ENCODE results near the gene GPC4. TPM values are rescaled to one million over a fixed set of nuclear protein-coding genes. Genes with fewer than 3 reads are reported as not detected.

The GPC4 gene
- polyA plus RNA-seq, 4 donors: 1.3 to 15.3 (median 6.1) TPM

DNA sequence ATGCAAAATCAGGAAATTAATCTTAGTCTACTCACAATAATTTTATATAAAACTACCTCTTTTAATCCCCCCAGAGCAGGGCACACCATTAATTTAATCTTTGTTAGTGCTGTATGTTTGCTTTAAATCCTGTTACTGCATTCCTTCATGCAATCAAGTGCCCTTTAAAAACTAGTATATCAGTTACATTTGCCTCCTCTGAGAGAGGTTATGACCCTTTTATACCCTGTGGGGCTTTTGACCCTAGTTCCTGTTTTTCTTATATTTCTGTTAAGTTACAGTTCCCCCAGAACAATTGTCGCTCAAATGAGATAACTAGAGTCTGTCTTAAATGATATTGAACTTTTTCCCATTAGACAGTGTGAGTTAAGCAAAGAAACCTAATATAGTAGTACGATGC, 46.2 kb downstream of the GPC4 start:
- no peak for FAIRE-seq
- 77 to 82% (median 81%) methylated on average over 2 of the region's 2 CpGs for WGBS, 3 donors

DNA sequence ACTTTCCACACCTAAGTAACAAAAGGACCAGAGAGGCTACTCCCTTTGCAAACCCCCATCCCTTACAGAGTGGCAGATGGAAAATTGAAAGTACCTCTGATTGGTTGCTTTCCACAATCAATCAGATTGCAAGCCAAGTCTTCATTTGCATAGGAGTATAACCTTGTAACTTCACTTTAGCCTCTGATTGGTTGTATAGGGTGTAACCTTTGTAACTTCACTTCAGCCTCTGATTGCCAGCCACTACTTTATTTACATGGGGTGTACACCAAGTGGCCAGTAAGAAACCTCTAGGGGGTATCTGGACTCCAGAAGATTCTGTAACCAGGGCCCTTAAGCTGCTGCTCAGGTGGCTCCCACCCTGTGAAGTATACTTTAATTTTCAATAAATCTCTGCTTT, 48.6 kb downstream of the GPC4 start:
- FAIRE-seq: no peak
- no peak overlapping the region for H3K4me3 ChIP-seq (ENCODE audit: low read depth in 1 of 3, low read length in 3 of 3)

More for the DNA sequence above, 46.2 kb downstream of the GPC4 start:
- Histone ChIP-seq H3K4me3 (ENCODE audit: low read depth in 1 of 3, low read length in 3 of 3) (no peak overlapping the region), H3K36me3 (ENCODE audit: control insufficient read depth in 3 of 3, insufficient read depth in 2 of 3, low read depth in 1 of 3, low read length in 3 of 3) (no peaks in the 10 kb centered on the region), H3K27me3 (ENCODE audit: control insufficient read depth in 3 of 3, insufficient read depth in 3 of 3, low read length in 3 of 3) (no peaks in the 10 kb centered on the region), H3K27ac (ENCODE audit: low read depth in 1 of 3, low read length in 2 of 3) (no peak overlapping the region), H3K4me1 (ENCODE audit: control insufficient read depth in 3 of 3, insufficient read depth in 2 of 3, low read depth in 1 of 3, low read length in 2 of 3) (peaks cover 0 to 3% (median 0%) of the 10 kb centered on the region in 3 donors), H3K9me3 (ENCODE audit: control insufficient read depth in 2 of 2, insufficient read depth in 1 of 2, low read depth in 1 of 2, low read length in 1 of 2) (no peaks in the 10 kb centered on the region)
- no peak for DNase-seq

DNA sequence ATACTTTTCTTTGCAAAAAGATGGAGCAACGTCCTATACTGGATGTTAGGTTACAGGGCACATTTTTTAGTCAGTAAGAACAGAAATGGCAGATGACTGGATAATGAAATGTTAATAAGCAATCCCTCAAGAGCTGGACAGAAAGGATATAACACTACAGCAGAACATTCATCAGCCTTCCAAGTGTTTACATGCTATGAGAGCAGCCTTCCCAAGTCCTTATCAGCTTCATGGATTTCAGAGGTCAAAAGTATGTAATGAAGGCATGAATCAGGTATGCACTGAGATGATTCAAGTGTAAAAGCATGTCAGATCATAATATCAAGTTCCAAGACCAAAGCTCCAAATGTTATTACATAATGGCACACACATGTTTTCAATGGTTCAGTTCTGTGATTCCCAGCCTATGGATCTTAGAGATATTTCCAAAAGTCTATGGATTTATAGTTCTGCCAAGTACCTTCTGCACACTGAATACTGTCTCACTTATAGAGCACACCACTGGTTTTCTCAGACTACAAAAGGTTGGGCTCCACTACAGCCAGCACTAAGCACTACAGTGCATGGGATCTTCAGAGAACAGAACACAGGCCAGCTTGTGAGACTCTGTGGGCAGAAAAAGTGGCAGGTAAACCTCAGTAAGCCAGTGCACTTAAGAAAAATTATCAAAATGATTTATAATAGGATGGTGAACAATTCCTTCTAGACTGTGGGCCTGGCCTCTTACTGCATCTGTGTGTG, 49.2 kb downstream of the GPC4 start:
- DNase-seq (peak in 1 of 2 donors; percentile 58), FAIRE-seq (peak; percentile 67)
- WGBS, 3 donors: 5 to 23% (median 15%) methylated on average over 1 of the region's 1 CpG
- H3K36me3 ChIP-seq (ENCODE audit: control insufficient read depth in 3 of 3, insufficient read depth in 2 of 3, low read depth in 1 of 3, low read length in 3 of 3): no peaks in the 10 kb centered on the region
- H3K9me3 ChIP-seq (ENCODE audit: control insufficient read depth in 2 of 2, insufficient read depth in 1 of 2, low read depth in 1 of 2, low read length in 1 of 2): no peaks in the 10 kb centered on the region
- H3K4me3 ChIP-seq (ENCODE audit: low read depth in 1 of 3, low read length in 3 of 3): no peak overlapping the region
- H3K27me3 ChIP-seq (ENCODE audit: control insufficient read depth in 3 of 3, insufficient read depth in 3 of 3, low read length in 3 of 3): no peaks in the 10 kb centered on the region
- no peaks in the 10 kb centered on the region for H3K4me1 ChIP-seq (ENCODE audit: control insufficient read depth in 3 of 3, insufficient read depth in 2 of 3, low read depth in 1 of 3, low read length in 2 of 3)
- no peak overlapping the region for H3K27ac ChIP-seq (ENCODE audit: low read depth in 1 of 3, low read length in 2 of 3)

More for the DNA sequence above, 48.6 kb downstream of the GPC4 start:
- no peaks in the 10 kb centered on the region for H3K4me1 ChIP-seq (ENCODE audit: control insufficient read depth in 3 of 3, insufficient read depth in 2 of 3, low read depth in 1 of 3, low read length in 2 of 3)
- no peaks in the 10 kb centered on the region for H3K27me3 ChIP-seq (ENCODE audit: control insufficient read depth in 3 of 3, insufficient read depth in 3 of 3, low read length in 3 of 3)
- H3K36me3 ChIP-seq (ENCODE audit: control insufficient read depth in 3 of 3, insufficient read depth in 2 of 3, low read depth in 1 of 3, low read length in 3 of 3): no peaks in the 10 kb centered on the region
- H3K27ac ChIP-seq (ENCODE audit: low read depth in 1 of 3, low read length in 2 of 3): no peak overlapping the region
- DNase-seq: peak in 1 of 2 donors; percentile 40
- H3K9me3 ChIP-seq (ENCODE audit: control insufficient read depth in 2 of 2, insufficient read depth in 1 of 2, low read depth in 1 of 2, low read length in 1 of 2): no peaks in the 10 kb centered on the region

DNA sequence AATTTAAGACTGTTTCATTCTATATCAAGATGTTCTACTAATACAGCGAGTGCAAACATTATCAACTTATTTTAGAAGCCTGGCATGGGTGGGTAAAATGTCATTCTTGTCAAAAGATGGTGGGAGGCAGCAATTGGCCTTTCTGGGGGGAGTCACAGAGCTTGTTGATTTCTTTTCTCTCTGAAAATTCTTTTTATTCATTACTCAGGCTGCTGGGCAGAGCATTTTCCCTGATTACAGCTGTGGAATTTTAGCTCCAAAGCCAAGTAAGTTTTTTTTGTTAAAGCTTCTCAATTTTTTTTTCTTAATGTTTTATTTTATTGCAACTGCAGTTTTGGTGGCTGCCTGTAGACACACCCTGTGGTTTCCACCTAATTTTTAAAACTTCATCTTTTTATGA, 50.4 kb downstream of the GPC4 start:
- no peaks in the 10 kb centered on the region for H3K36me3 ChIP-seq (ENCODE audit: control insufficient read depth in 3 of 3, insufficient read depth in 2 of 3, low read depth in 1 of 3, low read length in 3 of 3)
- FAIRE-seq (no peak), DNase-seq (no peak)
- WGBS, 3 donors: 45 to 96% (median 71%) methylated on average over 1 of the region's 1 CpG
- H3K27ac ChIP-seq (ENCODE audit: low read depth in 1 of 3, low read length in 2 of 3): no peak overlapping the region
- H3K4me1 ChIP-seq (ENCODE audit: control insufficient read depth in 3 of 3, insufficient read depth in 2 of 3, low read depth in 1 of 3, low read length in 2 of 3): no peaks in the 10 kb centered on the region
- H3K27me3 ChIP-seq (ENCODE audit: control insufficient read depth in 3 of 3, insufficient read depth in 3 of 3, low read length in 3 of 3): no peaks in the 10 kb centered on the region
- H3K4me3 ChIP-seq (ENCODE audit: low read depth in 1 of 3, low read length in 3 of 3): no peak overlapping the region
- no peaks in the 10 kb centered on the region for H3K9me3 ChIP-seq (ENCODE audit: control insufficient read depth in 2 of 2, insufficient read depth in 1 of 2, low read depth in 1 of 2, low read length in 1 of 2)

DNA sequence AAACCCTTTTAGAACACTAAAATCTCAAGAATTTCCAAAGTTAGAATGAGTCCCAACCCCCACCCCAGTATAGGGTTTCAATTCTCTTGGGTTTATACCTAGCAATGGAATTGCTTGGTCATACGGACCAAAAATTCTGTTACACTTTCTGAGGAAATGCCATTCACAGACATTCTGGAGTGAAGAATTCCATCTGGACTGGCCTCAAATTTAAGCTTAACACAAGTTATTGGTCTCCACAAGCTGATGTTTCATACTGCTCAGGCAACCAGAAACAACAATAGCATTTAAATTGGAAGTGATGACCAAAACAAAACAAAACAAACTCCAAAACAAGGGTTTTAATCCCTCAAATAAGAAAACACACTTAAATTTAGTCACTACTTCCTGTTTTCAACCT, 51.1 kb downstream of the GPC4 start:
- Histone ChIP-seq H3K9me3 (ENCODE audit: control insufficient read depth in 2 of 2, insufficient read depth in 1 of 2, low read depth in 1 of 2, low read length in 1 of 2) (no peaks in the 10 kb centered on the region), H3K36me3 (ENCODE audit: control insufficient read depth in 3 of 3, insufficient read depth in 2 of 3, low read depth in 1 of 3, low read length in 3 of 3) (no peaks in the 10 kb centered on the region), H3K4me3 (ENCODE audit: low read depth in 1 of 3, low read length in 3 of 3) (no peak overlapping the region), H3K27ac (ENCODE audit: low read depth in 1 of 3, low read length in 2 of 3) (no peak overlapping the region), H3K27me3 (ENCODE audit: control insufficient read depth in 3 of 3, insufficient read depth in 3 of 3, low read length in 3 of 3) (no peaks in the 10 kb centered on the region), H3K4me1 (ENCODE audit: control insufficient read depth in 3 of 3, insufficient read depth in 2 of 3, low read depth in 1 of 3, low read length in 2 of 3) (no peaks in the 10 kb centered on the region)
- FAIRE-seq (peak; percentile 15), DNase-seq (no peak)
- 52 to 94% (median 71%) methylated on average over 1 of the region's 1 CpG for WGBS, 3 donors

DNA sequence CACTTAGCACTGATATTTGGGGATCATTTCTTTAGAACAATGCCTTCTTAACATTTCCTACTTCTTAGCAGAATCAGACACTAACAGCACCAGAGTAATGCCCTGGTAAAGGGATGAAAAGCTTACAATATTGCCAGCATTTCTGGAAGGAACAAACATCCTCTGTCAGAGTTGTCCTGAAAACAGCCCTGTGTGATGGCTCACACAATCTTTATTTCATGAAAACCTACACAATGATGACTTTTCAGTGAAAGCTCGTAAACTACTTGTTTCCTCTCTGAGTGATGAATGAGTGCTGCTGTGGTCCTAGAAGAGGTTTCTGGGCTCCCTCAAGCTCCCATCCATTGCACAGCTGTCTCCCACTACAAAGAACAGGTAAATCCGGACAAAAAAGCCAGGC, 52.8 kb downstream of the GPC4 start:
- no peak for FAIRE-seq
- no peak for DNase-seq
- no peaks in the 10 kb centered on the region for H3K27me3 ChIP-seq (ENCODE audit: control insufficient read depth in 3 of 3, insufficient read depth in 3 of 3, low read length in 3 of 3)
- H3K4me3 ChIP-seq (ENCODE audit: low read depth in 1 of 3, low read length in 3 of 3): no peak overlapping the region
- no peak overlapping the region for H3K27ac ChIP-seq (ENCODE audit: low read depth in 1 of 3, low read length in 2 of 3)
- H3K36me3 ChIP-seq (ENCODE audit: control insufficient read depth in 3 of 3, insufficient read depth in 2 of 3, low read depth in 1 of 3, low read length in 3 of 3): no peaks in the 10 kb centered on the region
- no peaks in the 10 kb centered on the region for H3K9me3 ChIP-seq (ENCODE audit: control insufficient read depth in 2 of 2, insufficient read depth in 1 of 2, low read depth in 1 of 2, low read length in 1 of 2)
- WGBS, 3 donors: 63 to 93% (median 71%) methylated on average over 2 of the region's 2 CpGs
- H3K4me1 ChIP-seq (ENCODE audit: control insufficient read depth in 3 of 3, insufficient read depth in 2 of 3, low read depth in 1 of 3, low read length in 2 of 3): no peaks in the 10 kb centered on the region

DNA sequence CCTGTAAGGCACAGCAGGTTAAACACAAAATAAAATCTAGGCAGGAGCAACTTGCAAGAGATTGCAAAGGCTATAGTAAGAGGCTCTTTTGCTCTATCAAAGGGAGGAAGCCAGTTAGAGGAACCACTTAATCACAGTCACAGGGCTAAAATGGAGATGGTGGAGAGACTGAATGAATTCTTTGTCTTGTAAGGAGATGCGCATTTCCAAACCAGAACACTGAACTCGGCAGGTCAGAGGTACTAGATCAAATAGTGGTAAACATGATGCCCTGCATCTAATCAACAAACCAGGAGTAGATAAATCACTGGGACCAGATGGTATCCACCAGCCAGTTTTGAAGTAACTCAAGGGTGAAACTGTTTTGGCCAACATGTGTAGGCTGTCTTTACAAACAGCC, 55.8 kb downstream of the GPC4 start:
- Histone ChIP-seq H3K4me1 (ENCODE audit: control insufficient read depth in 3 of 3, insufficient read depth in 2 of 3, low read depth in 1 of 3, low read length in 2 of 3) (no peaks in the 10 kb centered on the region), H3K9me3 (ENCODE audit: control insufficient read depth in 2 of 2, insufficient read depth in 1 of 2, low read depth in 1 of 2, low read length in 1 of 2) (no peaks in the 10 kb centered on the region), H3K27ac (ENCODE audit: low read depth in 1 of 3, low read length in 2 of 3) (no peak overlapping the region), H3K4me3 (ENCODE audit: low read depth in 1 of 3, low read length in 3 of 3) (no peak overlapping the region), H3K27me3 (ENCODE audit: control insufficient read depth in 3 of 3, insufficient read depth in 3 of 3, low read length in 3 of 3) (no peaks in the 10 kb centered on the region), H3K36me3 (ENCODE audit: control insufficient read depth in 3 of 3, insufficient read depth in 2 of 3, low read depth in 1 of 3, low read length in 3 of 3) (no peaks in the 10 kb centered on the region)
- DNase-seq (no peak), FAIRE-seq (no peak)
- WGBS, 3 donors: 79 to 88% (median 82%) methylated on average over 2 of the region's 2 CpGs

DNA sequence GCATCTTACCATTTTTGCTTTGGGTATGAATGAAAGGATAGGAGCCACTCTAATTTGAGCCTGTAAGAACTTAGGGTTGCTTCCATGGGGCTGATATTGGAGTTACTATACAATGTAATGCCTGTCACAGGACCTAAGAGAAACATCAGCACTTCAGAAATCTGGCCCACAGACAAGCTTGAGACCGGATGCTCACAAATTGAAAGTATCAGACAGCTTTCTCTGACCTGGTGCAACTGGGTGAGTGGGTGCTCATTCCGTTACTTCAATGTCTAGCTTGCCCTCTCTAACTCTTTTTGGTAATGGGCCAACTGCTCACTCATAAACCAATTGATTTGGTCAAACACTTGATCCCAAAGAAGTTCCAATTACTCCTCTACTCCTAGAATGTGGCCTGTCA, 62.1 kb downstream of the GPC4 start:
- no peaks in the 10 kb centered on the region for H3K4me1 ChIP-seq (ENCODE audit: control insufficient read depth in 3 of 3, insufficient read depth in 2 of 3, low read depth in 1 of 3, low read length in 2 of 3)
- no peaks in the 10 kb centered on the region for H3K36me3 ChIP-seq (ENCODE audit: control insufficient read depth in 3 of 3, insufficient read depth in 2 of 3, low read depth in 1 of 3, low read length in 3 of 3)
- no peak overlapping the region for H3K4me3 ChIP-seq (ENCODE audit: low read depth in 1 of 3, low read length in 3 of 3)
- FAIRE-seq: no peak
- no peak for DNase-seq
- no peak overlapping the region for H3K27ac ChIP-seq (ENCODE audit: low read depth in 1 of 3, low read length in 2 of 3)
- no peaks in the 10 kb centered on the region for H3K9me3 ChIP-seq (ENCODE audit: control insufficient read depth in 2 of 2, insufficient read depth in 1 of 2, low read depth in 1 of 2, low read length in 1 of 2)
- no peaks in the 10 kb centered on the region for H3K27me3 ChIP-seq (ENCODE audit: control insufficient read depth in 3 of 3, insufficient read depth in 3 of 3, low read length in 3 of 3)
- 79 to 88% (median 84%) methylated on average over 2 of the region's 2 CpGs for WGBS, 3 donors

DNA sequence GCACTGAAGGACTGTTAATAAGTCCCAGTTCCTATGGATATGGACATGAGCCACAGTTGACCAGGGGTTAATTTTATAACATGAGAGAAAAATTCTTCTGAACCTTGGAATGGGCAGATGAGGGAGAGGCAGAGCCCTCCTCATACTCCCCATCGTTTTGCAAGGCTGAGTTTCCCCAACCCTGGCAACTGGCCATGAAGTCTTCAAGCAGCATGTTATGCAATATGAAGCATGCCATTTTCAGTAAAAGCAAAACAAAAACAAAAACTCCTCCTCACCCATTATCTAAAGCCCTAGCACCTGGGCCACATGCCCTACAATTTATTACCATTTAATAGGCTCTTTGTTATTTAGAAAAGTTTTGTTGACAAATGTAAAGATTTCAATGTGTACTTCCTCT, 64.5 kb downstream of the GPC4 start:
- DNase-seq: peak; percentile 9 to 21
- Histone ChIP-seq H3K27ac (ENCODE audit: low read depth in 1 of 3, low read length in 2 of 3) (no peak overlapping the region), H3K27me3 (ENCODE audit: control insufficient read depth in 3 of 3, insufficient read depth in 3 of 3, low read length in 3 of 3) (no peaks in the 10 kb centered on the region), H3K4me1 (ENCODE audit: control insufficient read depth in 3 of 3, insufficient read depth in 2 of 3, low read depth in 1 of 3, low read length in 2 of 3) (no peaks in the 10 kb centered on the region), H3K9me3 (ENCODE audit: control insufficient read depth in 2 of 2, insufficient read depth in 1 of 2, low read depth in 1 of 2, low read length in 1 of 2) (no peaks in the 10 kb centered on the region), H3K4me3 (ENCODE audit: low read depth in 1 of 3, low read length in 3 of 3) (no peak overlapping the region), H3K36me3 (ENCODE audit: control insufficient read depth in 3 of 3, insufficient read depth in 2 of 3, low read depth in 1 of 3, low read length in 3 of 3) (no peaks in the 10 kb centered on the region)
- no peak for FAIRE-seq
- 0 to 10% (median 8%) methylated on average over 1 of the region's 1 CpG for WGBS, 3 donors

Measured in small intestine (tissue), 7 donors.